Measurements from ENCODE around the gene SEPTIN10. TPM values are rescaled to one million over a fixed set of nuclear protein-coding genes. Genes with fewer than 3 reads are reported as not detected.

Gene SEPTIN10
- total and polyA plus RNA-seq, 2 experiments from 2014 or later = 52.3 to 85.1 TPM

- no peaks in the 10 kb centered on the region for H3K36me3 ChIP-seq (ENCODE audit: insufficient read depth)
- H3K4me3 Mint-ChIP-seq = no peak overlapping the region
- peaks cover 5% of the 10 kb centered on the region; the same call in 1 of the 3 replicates for H3K4me1 Mint-ChIP-seq
- peaks cover 7% of the 10 kb centered on the region for H3K27me3 Mint-ChIP-seq (ENCODE audit: insufficient read depth, low read depth, poor library complexity)
- no peaks in the 10 kb centered on the region for H3K27me3 ChIP-seq (ENCODE audit: insufficient read depth)
- no peak overlapping the region for H3K27ac Mint-ChIP-seq
- no peaks in the 10 kb centered on the region for H3K4me1 ChIP-seq (ENCODE audit: insufficient read depth)
- H4K20me1 ChIP-seq (replicated peaks; ENCODE audit: insufficient read depth) = no peaks in the 10 kb centered on the region
- H3K79me2 ChIP-seq (replicated peaks; ENCODE audit: insufficient read depth) = no peaks in the 10 kb centered on the region
- no peak overlapping the region for H2AFZ ChIP-seq
- H3K9me2 ChIP-seq (ENCODE audit: insufficient read depth) = no peaks in the 10 kb centered on the region
- no peaks in the 10 kb centered on the region for H3K36me3 Mint-ChIP-seq (ENCODE audit: low read depth)
- TF ChIP-seq EZH2 (IDR thresholded peaks at IDR 0.05; ENCODE audit: low read depth, unreplicated experiment) (no peak), ETS1 (IDR thresholded peaks at IDR 0.05) (no peak), ZNF462 (CRISPR knock-in tag; IDR thresholded peaks at IDR 0.05) (no peak), CREB1 (CRISPR knock-in tag; IDR thresholded peaks at IDR 0.05; ENCODE audit: low read depth) (no peak), ZNF114 (CRISPR knock-in tag; IDR thresholded peaks at IDR 0.05) (no peak), POLR2AphosphoS5 (IDR thresholded peaks at IDR 0.05; ENCODE audit: low read depth) (no peak), JUNB (IDR thresholded peaks at IDR 0.05; ENCODE audit: unreplicated experiment) (no peak), ZNF331 (CRISPR knock-in tag; IDR thresholded peaks at IDR 0.05; ENCODE audit: low read depth) (no peak), NANOG (IDR thresholded peaks at IDR 0.05; ENCODE audit: borderline replicate concordance) (no peak), STAT1 (IDR thresholded peaks at IDR 0.05; ENCODE audit: unreplicated experiment) (no peak), EZH2phosphoT487 (IDR thresholded peaks at IDR 0.05; ENCODE audit: unreplicated experiment) (no peak), REST (IDR thresholded peaks at IDR 0.05; ENCODE audit: unreplicated experiment) (no peak), CTCF (conservative IDR thresholded peaks at IDR 0.05; ENCODE audit: low read depth in 2 of 2) (no peak)
- ATAC-seq (peak; percentile 28; the same call in 1 of the 3 replicates), DNase-seq (ENCODE audit: low spot score) (no peak)
- H3K4me2 ChIP-seq = no peak overlapping the region
- no peak overlapping the region for H3K4me3 ChIP-seq
- no peak overlapping the region for H3K27ac ChIP-seq (ENCODE audit: low read depth)
- no peaks in the 10 kb centered on the region for H3F3A ChIP-seq (replicated peaks; ENCODE audit: low read depth)
- H3K9me3 Mint-ChIP-seq = peaks cover 4% of the 10 kb centered on the region; the same call in 1 of the 3 replicates
Measured at GRCh38 chr2:109530712-109531111, 83.1 kb downstream of the SEPTIN10 start.
